GM12874 (cell line): ENCODE measurements around the gene ACP5.
A peak's percentile ranks its signal among the peaks of the same experiment; 100 is the strongest.

Experiments used
- TF ChIP-seq, protein P1 (sequence below): IDR thresholded peaks from 2 replicates; pipeline ENCODE4 v1.5.1; 2011; ENCODE audit warnings: low read depth, mild to moderate bottlenecking, control low read depth, low read length, moderate library complexity; ENCODE audit not compliant: insufficient read depth

ACP5 gene

DNA sequence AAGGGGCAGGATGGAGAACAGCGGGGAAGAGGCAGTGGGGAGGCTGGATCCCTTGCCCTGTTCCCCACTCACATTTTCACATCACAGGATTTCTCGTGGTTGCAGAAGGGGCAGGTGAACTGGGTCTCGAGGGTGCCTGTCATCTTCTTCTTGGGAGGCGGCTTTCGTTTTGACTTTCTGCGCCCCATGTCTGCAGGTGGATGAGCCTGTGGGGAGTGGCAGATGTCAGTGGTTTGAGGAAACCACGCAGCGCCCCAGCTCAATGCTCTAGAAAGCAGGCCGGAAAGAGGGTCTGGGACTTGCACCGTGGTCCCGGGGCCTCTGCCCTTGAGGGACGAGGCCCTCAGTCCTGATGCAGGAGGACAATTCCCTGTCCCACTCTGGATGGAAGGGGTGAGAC lies 23.3 kb downstream of the ACP5 start:
- TF ChIP-seq, protein P1, sequence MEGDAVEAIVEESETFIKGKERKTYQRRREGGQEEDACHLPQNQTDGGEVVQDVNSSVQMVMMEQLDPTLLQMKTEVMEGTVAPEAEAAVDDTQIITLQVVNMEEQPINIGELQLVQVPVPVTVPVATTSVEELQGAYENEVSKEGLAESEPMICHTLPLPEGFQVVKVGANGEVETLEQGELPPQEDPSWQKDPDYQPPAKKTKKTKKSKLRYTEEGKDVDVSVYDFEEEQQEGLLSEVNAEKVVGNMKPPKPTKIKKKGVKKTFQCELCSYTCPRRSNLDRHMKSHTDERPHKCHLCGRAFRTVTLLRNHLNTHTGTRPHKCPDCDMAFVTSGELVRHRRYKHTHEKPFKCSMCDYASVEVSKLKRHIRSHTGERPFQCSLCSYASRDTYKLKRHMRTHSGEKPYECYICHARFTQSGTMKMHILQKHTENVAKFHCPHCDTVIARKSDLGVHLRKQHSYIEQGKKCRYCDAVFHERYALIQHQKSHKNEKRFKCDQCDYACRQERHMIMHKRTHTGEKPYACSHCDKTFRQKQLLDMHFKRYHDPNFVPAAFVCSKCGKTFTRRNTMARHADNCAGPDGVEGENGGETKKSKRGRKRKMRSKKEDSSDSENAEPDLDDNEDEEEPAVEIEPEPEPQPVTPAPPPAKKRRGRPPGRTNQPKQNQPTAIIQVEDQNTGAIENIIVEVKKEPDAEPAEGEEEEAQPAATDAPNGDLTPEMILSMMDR: no peak

- TF ChIP-seq, protein P1: no peak
These were observed 24.6 kb downstream of the ACP5 start for GRCh38 chr19:11552666-11553372.

DNA sequence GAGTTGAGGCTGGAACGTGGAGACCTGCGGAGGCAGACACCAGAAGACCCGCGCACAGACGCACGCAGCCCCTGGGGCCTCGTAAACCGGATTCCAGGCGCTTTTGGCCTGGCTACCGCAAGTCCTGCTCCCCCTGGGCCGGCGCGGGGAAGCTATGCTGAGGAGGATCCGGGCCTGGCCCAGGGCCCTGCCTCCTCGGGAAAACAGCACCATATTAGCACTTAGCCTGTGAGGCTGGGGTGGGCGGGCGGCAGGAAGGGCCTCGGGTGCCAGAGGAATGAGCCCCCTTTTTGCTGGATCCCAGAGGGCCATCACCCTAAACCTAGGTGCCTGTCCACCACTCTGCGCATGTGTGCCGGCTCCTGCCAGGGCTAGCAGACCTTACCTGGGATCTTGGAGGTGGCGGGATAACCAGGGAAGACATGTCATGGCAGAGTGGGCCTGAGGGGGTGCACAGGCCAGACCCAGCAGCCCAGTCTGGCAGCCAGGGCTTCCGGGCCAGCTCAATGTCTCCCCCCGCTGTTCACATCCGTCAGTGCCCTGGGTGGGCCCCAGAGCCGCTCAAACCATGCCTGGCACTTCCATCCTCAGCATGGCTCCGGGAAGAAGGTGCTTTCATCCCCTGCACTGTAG lies 25.7 kb downstream of the ACP5 start:
- TF ChIP-seq, protein P1: peak; percentile 51; the same call in 1 of the 2 replicates

GRCh38 chr19:11550265-11550664 lies 27.2 kb downstream of the ACP5 start:
- TF ChIP-seq, protein P1: no peak

- TF ChIP-seq, protein P1: no peak
These were observed 28.0 kb downstream of the ACP5 start for GRCh38 chr19:11549386-11549953.

- TF ChIP-seq, protein P1: no peak
These were observed 29.3 kb downstream of the ACP5 start for GRCh38 chr19:11547929-11548700.

DNA sequence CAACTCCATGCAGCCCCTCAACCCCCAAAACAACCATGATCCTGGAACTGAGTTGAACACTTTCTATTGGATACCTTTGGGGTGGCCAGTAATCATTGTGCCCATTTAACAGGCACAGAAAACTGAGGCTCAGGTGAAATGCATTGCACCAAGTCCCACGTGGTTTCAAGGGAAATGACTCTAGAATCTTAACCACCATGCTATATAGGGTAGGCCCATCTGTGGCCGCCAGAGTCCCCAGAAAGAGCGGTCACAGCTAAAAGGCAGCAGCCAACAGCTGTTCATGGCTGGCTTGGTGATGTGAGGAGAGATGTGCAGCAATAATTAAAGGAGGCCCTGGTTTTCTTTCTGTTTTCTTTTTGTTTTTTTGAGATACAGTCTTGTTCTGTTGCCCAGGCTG lies 36.2 kb downstream of the ACP5 start:
- TF ChIP-seq, protein P1: no peak
